GM12878 (cell line): ENCODE results near the gene TGIF2. TPM values are rescaled to one million over a fixed set of nuclear protein-coding genes. Genes with fewer than 3 reads are reported as not detected.
A peak's percentile ranks its signal among the peaks of the same experiment; 100 is the strongest.

Source experiments
- BCL11A ChIP-seq: IDR thresholded peaks from 2 replicates; pipeline ENCODE4 v1.6.1; 2011; ENCODE audit warnings: low read depth, low read length
- BMI1 ChIP-seq: fragments of 450-650 bp; IDR thresholded peaks from 2 replicates; pipeline ENCODE4 v1.6.1; 2016; ENCODE audit warnings: mild to moderate bottlenecking, moderate library complexity, borderline replicate concordance
- CBFB ChIP-seq: IDR thresholded peaks from 2 replicates; pipeline ENCODE4 v1.6.1; 2016; ENCODE audit warnings: antibody characterized with exemption, low read depth
- CBX3 ChIP-seq: fragments of 200-600 bp; sonication (generic); IDR thresholded peaks from 2 replicates; pipeline ENCODE4 v1.6.1; 2016; ENCODE audit warnings: low read depth, borderline replicate concordance
- HDGF ChIP-seq: fragments of 450-650 bp; IDR thresholded peaks from 2 replicates; pipeline ENCODE4 v1.6.1; 2016; ENCODE audit warnings: antibody characterized with exemption
- MEF2B ChIP-seq: fragments of 450-650 bp; IDR thresholded peaks from 2 replicates; pipeline ENCODE4 v1.6.1; 2018; ENCODE audit warnings: mild to moderate bottlenecking, moderate library complexity; ENCODE audit not compliant: partially characterized antibody, poor library complexity, severe bottlenecking
- NR2C2 ChIP-seq: IDR thresholded peaks from 2 replicates; pipeline ENCODE4 v1.6.1; 2011; ENCODE audit warnings: borderline replicate concordance, low read depth; ENCODE audit not compliant: control insufficient read depth, insufficient read length
- POU2F2 ChIP-seq: IDR thresholded peaks from 3 replicates; pipeline ENCODE4 v1.6.1; 2011; ENCODE audit warnings: low read depth, mild to moderate bottlenecking, low read length, borderline replicate concordance
- SUPT20H ChIP-seq: IDR thresholded peaks from 2 replicates; pipeline ENCODE4 v1.6.1; 2011; ENCODE audit warnings: low read depth, mild to moderate bottlenecking, low read length, moderate library complexity, borderline replicate concordance; ENCODE audit not compliant: control insufficient read depth
- TBL1XR1 ChIP-seq: IDR thresholded peaks from 2 replicates; pipeline ENCODE4 v1.6.1; 2012; ENCODE audit warnings: low read depth, low read length, improper control_type of control experiment
- TCF7 ChIP-seq: IDR thresholded peaks from 2 replicates; pipeline ENCODE4 v1.6.1; 2014; ENCODE audit warnings: antibody characterized with exemption, borderline replicate concordance
- ZBED1 ChIP-seq: IDR thresholded peaks from 2 replicates; pipeline ENCODE4 v1.6.1; 2016; ENCODE audit warnings: borderline replicate concordance
- ZNF207 ChIP-seq: fragments of 450-650 bp; IDR thresholded peaks from 2 replicates; pipeline ENCODE4 v1.6.1; 2014; ENCODE audit warnings: antibody characterized with exemption, mild to moderate bottlenecking, borderline replicate concordance
- ZNF217 ChIP-seq: fragments of 450-650 bp; IDR thresholded peaks from 2 replicates; pipeline ENCODE4 v1.6.1; 2017; ENCODE audit warnings: antibody characterized with exemption, mild to moderate bottlenecking
- polyA plus RNA-seq, 11 experiments: library from polyadenylated mRNA; depleted of rRNA in 4 of 11; unstranded in 6 of 11; stranded (reverse) in 5 of 11; fragments of >200 nt; fragmentation: Nextera tagmentation in 4 of 11; fragmentation: Illumina TruSeq in 1 of 11; extraction: Ambion mirVana in 4 of 11; extraction: Trizol in 1 of 11; gene quantifications; 1 replicate in 1 of 11; 2 replicates in 10 of 11; pipeline versions ENCODE4 v1.2.1 to v1.2.3, GENCODE V29; 2011 to 2016; ENCODE audit warnings: inconsistent platforms in 2 of 11, missing spikeins in 2 of 11, low read depth in 1 of 11
- total RNA-seq, 4 experiments: library from RNA; depleted of rRNA in 3 of 4; stranded (reverse); fragments of >200 nt in 3 of 4; fragmentation: Illumina TruSeq in 1 of 4; extraction: Trizol in 1 of 4; gene quantifications; 2 replicates each; pipeline versions ENCODE4 v1.2.1 to v1.2.3, GENCODE V29; 2013 to 2021
- TF ChIP-seq, protein P1 (sequence below): fragments of 450-650 bp; IDR thresholded peaks from 2 replicates; pipeline ENCODE4 v1.6.1; 2017; ENCODE audit warnings: borderline replicate concordance
- TF ChIP-seq, protein P2 (sequence below), 3 experiments: IDR thresholded peaks in 2 of 3; conservative IDR thresholded peaks in 1 of 3; 2 replicates each; pipeline ENCODE4 v1.5.1; 2011; ENCODE audit warnings: low read depth in 3 of 3, low read length in 3 of 3, mild to moderate bottlenecking in 3 of 3, control low read depth in 2 of 3, moderate library complexity in 2 of 3, inconsistent platforms in 1 of 3, mixed read lengths in 1 of 3; ENCODE audit not compliant: control insufficient read depth in 2 of 3, insufficient read depth in 1 of 3; ENCODE audit errors: extremely low read depth in 1 of 3
- TF ChIP-seq, protein P3 (sequence below): IDR thresholded peaks from 2 replicates; pipeline ENCODE4 v1.6.1; 2011; ENCODE audit warnings: borderline replicate concordance, low read depth, mild to moderate bottlenecking, moderate library complexity, mixed read lengths, low read length; ENCODE audit not compliant: insufficient read depth; ENCODE audit errors: extremely low read length
- TF ChIP-seq, protein P4 (sequence below): fragments of 150-350 bp; IDR thresholded peaks from 2 replicates; pipeline ENCODE4 v1.6.1; 2014; ENCODE audit warnings: mild to moderate bottlenecking, low read depth, low read length
- TF ChIP-seq, protein P5 (sequence below): fragments of 450-650 bp; IDR thresholded peaks from 2 replicates; pipeline ENCODE4 v1.6.1; 2018; ENCODE audit warnings: borderline replicate concordance, mild to moderate bottlenecking; ENCODE audit not compliant: partially characterized antibody
- TF ChIP-seq, protein P6 (sequence below): IDR thresholded peaks from 2 replicates; pipeline ENCODE4 v1.6.1; 2011; ENCODE audit warnings: low read depth, low read length, improper control_type of control experiment, borderline replicate concordance

Gene TGIF2
- total and polyA plus RNA-seq, 10 of the 15 experiments (the other 5 are each of a cell fraction or from before 2014, with no cell fraction given) = 13.1 to 47.1 (median 36.6) TPM

DNA sequence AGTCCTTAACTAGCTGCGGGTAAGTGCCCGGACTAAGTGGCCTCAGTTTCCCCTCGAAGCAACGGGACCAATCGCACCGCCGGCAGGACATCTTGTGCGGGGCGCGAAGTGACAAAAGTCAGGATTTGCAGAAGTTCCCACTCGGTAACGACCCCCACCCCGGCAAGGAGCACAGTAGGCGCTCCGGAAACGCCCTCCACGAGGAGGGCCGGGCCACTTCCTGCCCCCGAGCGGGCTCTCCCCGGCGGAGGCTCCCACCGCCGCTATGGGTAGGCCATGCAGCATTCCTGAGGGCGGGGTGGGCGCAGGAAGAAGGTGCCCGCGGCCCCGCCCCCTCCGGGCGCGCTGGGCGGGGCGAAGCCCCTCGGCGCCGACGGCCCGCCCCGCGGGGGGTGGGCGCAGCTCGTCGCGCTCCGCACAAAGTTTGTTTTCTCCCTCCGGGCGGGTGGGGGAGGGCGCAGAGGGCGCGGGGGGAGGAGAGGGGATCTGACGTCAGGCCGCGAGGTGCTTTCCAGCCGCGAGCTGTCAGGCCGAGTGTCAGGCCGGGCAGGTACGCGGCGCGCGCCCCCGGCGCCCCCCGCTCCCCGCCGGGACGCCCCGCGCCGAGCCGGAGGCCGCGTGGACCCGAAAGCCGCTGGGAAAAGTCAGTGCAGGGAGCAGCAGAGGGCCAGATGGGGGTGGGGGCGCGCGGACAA lies at the start of gene TGIF2 (continued):
- TF ChIP-seq, protein P1, sequence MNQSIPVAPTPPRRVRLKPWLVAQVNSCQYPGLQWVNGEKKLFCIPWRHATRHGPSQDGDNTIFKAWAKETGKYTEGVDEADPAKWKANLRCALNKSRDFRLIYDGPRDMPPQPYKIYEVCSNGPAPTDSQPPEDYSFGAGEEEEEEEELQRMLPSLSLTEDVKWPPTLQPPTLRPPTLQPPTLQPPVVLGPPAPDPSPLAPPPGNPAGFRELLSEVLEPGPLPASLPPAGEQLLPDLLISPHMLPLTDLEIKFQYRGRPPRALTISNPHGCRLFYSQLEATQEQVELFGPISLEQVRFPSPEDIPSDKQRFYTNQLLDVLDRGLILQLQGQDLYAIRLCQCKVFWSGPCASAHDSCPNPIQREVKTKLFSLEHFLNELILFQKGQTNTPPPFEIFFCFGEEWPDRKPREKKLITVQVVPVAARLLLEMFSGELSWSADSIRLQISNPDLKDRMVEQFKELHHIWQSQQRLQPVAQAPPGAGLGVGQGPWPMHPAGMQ = no peak
- TF ChIP-seq, protein P2, sequence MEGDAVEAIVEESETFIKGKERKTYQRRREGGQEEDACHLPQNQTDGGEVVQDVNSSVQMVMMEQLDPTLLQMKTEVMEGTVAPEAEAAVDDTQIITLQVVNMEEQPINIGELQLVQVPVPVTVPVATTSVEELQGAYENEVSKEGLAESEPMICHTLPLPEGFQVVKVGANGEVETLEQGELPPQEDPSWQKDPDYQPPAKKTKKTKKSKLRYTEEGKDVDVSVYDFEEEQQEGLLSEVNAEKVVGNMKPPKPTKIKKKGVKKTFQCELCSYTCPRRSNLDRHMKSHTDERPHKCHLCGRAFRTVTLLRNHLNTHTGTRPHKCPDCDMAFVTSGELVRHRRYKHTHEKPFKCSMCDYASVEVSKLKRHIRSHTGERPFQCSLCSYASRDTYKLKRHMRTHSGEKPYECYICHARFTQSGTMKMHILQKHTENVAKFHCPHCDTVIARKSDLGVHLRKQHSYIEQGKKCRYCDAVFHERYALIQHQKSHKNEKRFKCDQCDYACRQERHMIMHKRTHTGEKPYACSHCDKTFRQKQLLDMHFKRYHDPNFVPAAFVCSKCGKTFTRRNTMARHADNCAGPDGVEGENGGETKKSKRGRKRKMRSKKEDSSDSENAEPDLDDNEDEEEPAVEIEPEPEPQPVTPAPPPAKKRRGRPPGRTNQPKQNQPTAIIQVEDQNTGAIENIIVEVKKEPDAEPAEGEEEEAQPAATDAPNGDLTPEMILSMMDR (IDR thresholded peaks at IDR 0.05 in 2 of 3, conservative IDR thresholded peaks at IDR 0.05 in 1 of 3; ENCODE audit: control insufficient read depth in 2 of 3, extremely low read depth in 1 of 3, insufficient read depth in 1 of 3, low read depth in 3 of 3, low read length in 3 of 3) = no peak
- TF ChIP-seq TBL1XR1 = no peak; the same call in 1 of the 2 replicates
- TF ChIP-seq ZNF207 = 0 out of 2 replicates have a peak, but pooled peaks have one; percentile 43
- TF ChIP-seq, protein P3, sequence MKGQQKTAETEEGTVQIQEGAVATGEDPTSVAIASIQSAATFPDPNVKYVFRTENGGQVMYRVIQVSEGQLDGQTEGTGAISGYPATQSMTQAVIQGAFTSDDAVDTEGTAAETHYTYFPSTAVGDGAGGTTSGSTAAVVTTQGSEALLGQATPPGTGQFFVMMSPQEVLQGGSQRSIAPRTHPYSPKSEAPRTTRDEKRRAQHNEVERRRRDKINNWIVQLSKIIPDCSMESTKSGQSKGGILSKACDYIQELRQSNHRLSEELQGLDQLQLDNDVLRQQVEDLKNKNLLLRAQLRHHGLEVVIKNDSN = no peak
- no peak for TF ChIP-seq NR2C2
- peak; percentile 22; the same call in 1 of the 2 replicates for TF ChIP-seq ZNF217
- TF ChIP-seq POU2F2 = no peak; the same call in 2 of the 3 replicates
- TF ChIP-seq, protein P4, sequence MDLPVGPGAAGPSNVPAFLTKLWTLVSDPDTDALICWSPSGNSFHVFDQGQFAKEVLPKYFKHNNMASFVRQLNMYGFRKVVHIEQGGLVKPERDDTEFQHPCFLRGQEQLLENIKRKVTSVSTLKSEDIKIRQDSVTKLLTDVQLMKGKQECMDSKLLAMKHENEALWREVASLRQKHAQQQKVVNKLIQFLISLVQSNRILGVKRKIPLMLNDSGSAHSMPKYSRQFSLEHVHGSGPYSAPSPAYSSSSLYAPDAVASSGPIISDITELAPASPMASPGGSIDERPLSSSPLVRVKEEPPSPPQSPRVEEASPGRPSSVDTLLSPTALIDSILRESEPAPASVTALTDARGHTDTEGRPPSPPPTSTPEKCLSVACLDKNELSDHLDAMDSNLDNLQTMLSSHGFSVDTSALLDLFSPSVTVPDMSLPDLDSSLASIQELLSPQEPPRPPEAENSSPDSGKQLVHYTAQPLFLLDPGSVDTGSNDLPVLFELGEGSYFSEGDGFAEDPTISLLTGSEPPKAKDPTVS = no peak
- TF ChIP-seq TCF7 = no peak
- no peak for TF ChIP-seq BMI1
- TF ChIP-seq MEF2B = no peak
- peak; percentile 52; the same call in 1 of the 2 replicates for TF ChIP-seq CBFB
- peak; percentile 17; the same call in 1 of the 2 replicates for TF ChIP-seq HDGF
- TF ChIP-seq SUPT20H = no peak
- no peak for TF ChIP-seq CBX3
- TF ChIP-seq, protein P5, sequence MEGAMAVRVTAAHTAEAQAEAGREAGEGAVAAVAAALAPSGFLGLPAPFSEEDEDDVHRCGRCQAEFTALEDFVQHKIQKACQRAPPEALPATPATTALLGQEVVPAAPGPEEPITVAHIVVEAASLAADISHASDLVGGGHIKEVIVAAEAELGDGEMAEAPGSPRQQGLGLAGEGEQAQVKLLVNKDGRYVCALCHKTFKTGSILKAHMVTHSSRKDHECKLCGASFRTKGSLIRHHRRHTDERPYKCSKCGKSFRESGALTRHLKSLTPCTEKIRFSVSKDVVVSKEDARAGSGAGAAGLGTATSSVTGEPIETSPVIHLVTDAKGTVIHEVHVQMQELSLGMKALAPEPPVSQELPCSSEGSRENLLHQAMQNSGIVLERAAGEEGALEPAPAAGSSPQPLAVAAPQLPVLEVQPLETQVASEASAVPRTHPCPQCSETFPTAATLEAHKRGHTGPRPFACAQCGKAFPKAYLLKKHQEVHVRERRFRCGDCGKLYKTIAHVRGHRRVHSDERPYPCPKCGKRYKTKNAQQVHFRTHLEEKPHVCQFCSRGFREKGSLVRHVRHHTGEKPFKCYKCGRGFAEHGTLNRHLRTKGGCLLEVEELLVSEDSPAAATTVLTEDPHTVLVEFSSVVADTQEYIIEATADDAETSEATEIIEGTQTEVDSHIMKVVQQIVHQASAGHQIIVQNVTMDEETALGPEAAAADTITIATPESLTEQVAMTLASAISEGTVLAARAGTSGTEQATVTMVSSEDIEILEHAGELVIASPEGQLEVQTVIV = peak; percentile 48
- no peak for TF ChIP-seq ZBED1
- no peak for TF ChIP-seq BCL11A
- TF ChIP-seq, protein P6, sequence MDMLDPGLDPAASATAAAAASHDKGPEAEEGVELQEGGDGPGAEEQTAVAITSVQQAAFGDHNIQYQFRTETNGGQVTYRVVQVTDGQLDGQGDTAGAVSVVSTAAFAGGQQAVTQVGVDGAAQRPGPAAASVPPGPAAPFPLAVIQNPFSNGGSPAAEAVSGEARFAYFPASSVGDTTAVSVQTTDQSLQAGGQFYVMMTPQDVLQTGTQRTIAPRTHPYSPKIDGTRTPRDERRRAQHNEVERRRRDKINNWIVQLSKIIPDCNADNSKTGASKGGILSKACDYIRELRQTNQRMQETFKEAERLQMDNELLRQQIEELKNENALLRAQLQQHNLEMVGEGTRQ = no peak
